HCT116 (cell line): ENCODE results near the gene USO1. TPM values are rescaled to one million over a fixed set of nuclear protein-coding genes. Genes with fewer than 3 reads are reported as not detected.

ENCODE experiments used
- ATAC-seq: fragments of 200-7000 bp; cut with Tn5 transposase; 2 replicates; pipeline ENCODE4 v1.9.1; 2020; ENCODE audit warnings: mild to moderate bottlenecking, moderate library complexity
- BruUV-seq: library from RNA; stranded (reverse); fragments of 400-500 nt; replicated peaks from 2 replicates; lab custom pipeline; 2021; lab: Mats Ljungman, UMichigan
- CTCF ChIA-PET: fragments of 300-600 bp; sonication (Branson Sonifier 250); formaldehyde crosslinking; loops from one replicate; lab custom pipeline; 2021; ENCODE audit warnings: antibody characterized with exemption; lab: Charles Lee
- POLR2A ChIA-PET: fragments of 300-600, 350-600 bp; sonication (Branson Sonifier 250); formaldehyde crosslinking; loops from one replicate; lab custom pipeline; 2021; ENCODE audit warnings: antibody characterized with exemption; lab: Charles Lee
- RAD21 ChIA-PET, 2 experiments: fragments of 300-600 bp; sonication (Branson Sonifier 250); formaldehyde crosslinking; loops; one replicate each; lab custom pipeline; 2023; ENCODE audit warnings: low total read pairs in 2 of 2; ENCODE audit not compliant: uncharacterized antibody in 2 of 2, unreplicated experiment in 2 of 2, low non-redundant PET in 1 of 2; lab: Charles Lee
- DNase-seq: peaks from one replicate; pipeline ENCODE4 v3.0.0-alpha.2; 2010; ENCODE audit warnings: low read depth, low spot score
- H2AFZ ChIP-seq: fragments of 200-600 bp; shearing (Covaris generic), sonication (generic); 2 replicates; pipeline ENCODE4 v1.6.1; 2017; ENCODE audit warnings: low read depth, mixed run types, mixed read lengths, antibody characterized with exemption, low read length; ENCODE audit not compliant: poor library complexity, severe bottlenecking
- H3K27ac ChIP-seq: 2 replicates; pipeline ENCODE4 v1.5.1; 2012; ENCODE audit warnings: low read depth, low read length
- H3K27me3 ChIP-seq: fragments of 200-600 bp; sonication (generic); 2 replicates; pipeline ENCODE4 v1.6.1; 2016; ENCODE audit warnings: mixed run types, low read length, mixed read lengths; ENCODE audit not compliant: insufficient read depth
- H3K36me3 ChIP-seq, 2 experiments: fragments of 200-500 bp in 1 of 2; fragments of 200-600 bp in 1 of 2; sonication (Bioruptor generic) in 1 of 2; sonication (generic) in 1 of 2; 2 replicates each; pipeline versions ENCODE4 v1.5.1 to v1.6.1; 2014 to 2016; ENCODE audit warnings: low read length in 2 of 2, inconsistent platforms in 1 of 2, mixed read lengths in 1 of 2, mixed run types in 1 of 2; ENCODE audit not compliant: insufficient read depth in 2 of 2, control insufficient read depth in 1 of 2
- H3K4me1 ChIP-seq, 2 experiments: fragments of 200-600 bp in 1 of 2; sonication (generic) in 1 of 2; 2 replicates each; pipeline versions ENCODE4 v1.5.1 to v1.6.1; 2012 to 2017; ENCODE audit warnings: low read length in 2 of 2, inconsistent platforms in 1 of 2, mild to moderate bottlenecking in 1 of 2, mixed read lengths in 1 of 2, mixed run types in 1 of 2, moderate library complexity in 1 of 2; ENCODE audit not compliant: insufficient read depth in 2 of 2, control insufficient read depth in 1 of 2
- H3K4me2 ChIP-seq: fragments of 200-600 bp; sonication (generic); 2 replicates; pipeline ENCODE4 v1.6.1; 2017; ENCODE audit warnings: mixed run types, low read length, mixed read lengths
- H3K4me3 ChIP-seq, 2 experiments: fragments of 200-600 bp in 1 of 2; sonication (generic) in 1 of 2; replicated peaks in 1 of 2; 2 replicates each; pipeline ENCODE4 v1.5.1; 2011 to 2016; ENCODE audit warnings: low read length in 2 of 2, control low read depth in 1 of 2, low read depth in 1 of 2, mild to moderate bottlenecking in 1 of 2, mixed read lengths in 1 of 2, mixed run types in 1 of 2
- H3K79me2 ChIP-seq: fragments of 200-600 bp; sonication (generic); 2 replicates; pipeline ENCODE4 v1.6.1; 2017; ENCODE audit warnings: mild to moderate bottlenecking, mixed run types, low read length, moderate library complexity, mixed read lengths; ENCODE audit not compliant: insufficient read depth
- H3K9ac ChIP-seq: fragments of 200-600 bp; sonication (generic); 2 replicates; pipeline ENCODE4 v1.6.1; 2016; ENCODE audit warnings: low read length, mixed read lengths
- H3K9me2 ChIP-seq: fragments of 200-600 bp; sonication (generic), shearing (Covaris generic); 2 replicates; pipeline ENCODE4 v1.6.1; 2017; ENCODE audit warnings: mixed run types, mild to moderate bottlenecking, moderate library complexity; ENCODE audit not compliant: insufficient read depth
- H3K9me3 ChIP-seq, 2 experiments: fragments of 200-500 bp in 1 of 2; fragments of 200-600 bp in 1 of 2; sonication (Bioruptor generic) in 1 of 2; sonication (generic) in 1 of 2; 2 replicates each; pipeline ENCODE4 v1.6.1; 2014 to 2017; ENCODE audit warnings: low read length in 2 of 2, mixed read lengths in 2 of 2, inconsistent platforms in 1 of 2, low read depth in 1 of 2, mild to moderate bottlenecking in 1 of 2, mixed run types in 1 of 2, moderate library complexity in 1 of 2; ENCODE audit not compliant: control insufficient read depth in 1 of 2, insufficient read depth in 1 of 2
- H4K20me1 ChIP-seq: fragments of 200-600 bp; sonication (generic), shearing (Covaris generic); 2 replicates; pipeline ENCODE4 v1.6.1; 2017; ENCODE audit warnings: mixed run types, mild to moderate bottlenecking, moderate library complexity; ENCODE audit not compliant: insufficient read depth
- CBX3 ChIP-seq: IDR thresholded peaks from 2 replicates; pipeline ENCODE4 v1.6.1; 2012; ENCODE audit warnings: low read depth
- CEBPB ChIP-seq: IDR thresholded peaks from 2 replicates; pipeline ENCODE4 v1.6.1; 2012; ENCODE audit warnings: low read depth
- ELF1 ChIP-seq: IDR thresholded peaks from 2 replicates; pipeline ENCODE4 v1.6.1; 2012; ENCODE audit warnings: low read depth, borderline replicate concordance
- EZH2 ChIP-seq: fragments of 200-600 bp; sonication (generic); IDR thresholded peaks from 2 replicates; pipeline ENCODE4 v1.6.1; 2017; ENCODE audit warnings: antibody characterized with exemption, mixed run types
- EZH2phosphoT487 ChIP-seq: fragments of 200-600 bp; IDR thresholded peaks from 2 replicates; pipeline ENCODE4 v1.6.1; 2018; ENCODE audit warnings: antibody characterized with exemption, borderline replicate concordance
- JUND ChIP-seq: IDR thresholded peaks from 2 replicates; pipeline ENCODE4 v1.6.1; 2012
- POLR2AphosphoS5 ChIP-seq: IDR thresholded peaks from 2 replicates; pipeline ENCODE4 v1.6.1; 2011; ENCODE audit warnings: mild to moderate bottlenecking, low read depth, low read length, moderate library complexity
- RAD21 ChIP-seq: IDR thresholded peaks from 2 replicates; pipeline ENCODE4 v1.6.1; 2012; ENCODE audit warnings: low read depth, mild to moderate bottlenecking
- SP1 ChIP-seq: IDR thresholded peaks from 2 replicates; pipeline ENCODE4 v1.6.1; 2012; ENCODE audit warnings: low read depth
- SRF ChIP-seq: IDR thresholded peaks from 2 replicates; pipeline ENCODE4 v1.6.1; 2012; ENCODE audit warnings: low read depth
- TCF7L2 ChIP-seq: IDR thresholded peaks from 2 replicates; pipeline ENCODE4 v1.7.0; 2011; ENCODE audit warnings: borderline replicate concordance, inconsistent platforms; ENCODE audit not compliant: insufficient read depth, insufficient read length; ENCODE audit errors: extremely low read depth
- YY1 ChIP-seq: IDR thresholded peaks from 2 replicates; pipeline ENCODE4 v1.6.1; 2011; ENCODE audit warnings: low read length, low read depth, moderate library complexity, mild to moderate bottlenecking; ENCODE audit not compliant: insufficient replicate concordance; ENCODE audit errors: extremely low read depth
- ZNF274 ChIP-seq: fragments of 200-500 bp; sonication (Bioruptor generic); IDR thresholded peaks from 2 replicates; pipeline ENCODE4 v1.6.1; 2014; ENCODE audit warnings: mild to moderate bottlenecking, low read depth, low read length, inconsistent platforms
- intact Hi-C: fragments of 100-400 bp; cut with micrococcal nuclease; formaldehyde crosslinking; loops from 2 replicates; pipeline ENCODE4 v1.10.0; 2022
- total RNA-seq: library from RNA; stranded (reverse); gene quantifications from one replicate; pipeline ENCODE4 v1.2.1, GENCODE V29; 2021; ENCODE audit not compliant: unreplicated experiment
- TF ChIP-seq, protein P1 (sequence below): IDR thresholded peaks from 2 replicates; pipeline ENCODE4 v1.6.1; 2012; ENCODE audit warnings: low read depth

Gene USO1
- total RNA-seq, 1 experiment from 2014 or later: 72.7 TPM

DNA sequence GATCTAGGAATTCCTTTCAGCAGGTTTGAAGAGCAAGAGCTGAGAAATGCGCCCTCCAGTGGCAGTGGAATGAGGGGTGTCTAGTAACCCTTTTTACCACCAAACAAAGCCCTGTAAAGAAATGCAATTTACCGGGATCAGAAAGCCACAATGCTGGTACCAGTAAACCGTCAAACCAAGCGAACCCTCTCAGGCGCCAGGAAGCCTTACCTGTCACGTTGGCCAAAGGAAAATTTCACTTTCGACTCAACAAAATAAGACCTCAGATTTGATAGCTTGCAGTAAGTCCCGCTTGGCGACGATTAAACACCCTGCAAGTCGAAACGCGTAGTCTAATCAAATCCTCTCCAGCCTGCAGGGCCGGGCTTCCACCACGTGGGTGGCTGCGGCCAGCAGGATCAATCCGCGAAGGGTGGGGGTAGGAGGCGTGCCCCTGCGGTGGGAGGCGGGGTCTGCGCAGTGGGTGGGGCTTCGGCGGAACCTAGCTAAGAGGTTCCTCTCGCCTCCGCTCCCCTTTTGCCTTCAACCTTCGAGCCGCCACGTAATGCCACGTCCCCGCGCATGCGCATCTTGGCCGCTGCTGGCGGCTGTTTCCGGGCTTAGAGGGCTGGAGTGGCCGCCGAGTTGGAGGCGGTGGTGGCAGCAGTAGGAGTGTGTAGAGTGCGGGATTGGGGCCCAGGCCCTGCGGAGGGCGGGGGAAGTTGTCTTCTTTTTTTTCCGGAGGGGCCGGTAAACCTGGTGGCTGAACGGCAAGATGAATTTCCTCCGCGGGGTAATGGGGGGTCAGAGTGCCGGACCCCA lies at the start of gene USO1 (continued):
- TF ChIP-seq, protein P1, sequence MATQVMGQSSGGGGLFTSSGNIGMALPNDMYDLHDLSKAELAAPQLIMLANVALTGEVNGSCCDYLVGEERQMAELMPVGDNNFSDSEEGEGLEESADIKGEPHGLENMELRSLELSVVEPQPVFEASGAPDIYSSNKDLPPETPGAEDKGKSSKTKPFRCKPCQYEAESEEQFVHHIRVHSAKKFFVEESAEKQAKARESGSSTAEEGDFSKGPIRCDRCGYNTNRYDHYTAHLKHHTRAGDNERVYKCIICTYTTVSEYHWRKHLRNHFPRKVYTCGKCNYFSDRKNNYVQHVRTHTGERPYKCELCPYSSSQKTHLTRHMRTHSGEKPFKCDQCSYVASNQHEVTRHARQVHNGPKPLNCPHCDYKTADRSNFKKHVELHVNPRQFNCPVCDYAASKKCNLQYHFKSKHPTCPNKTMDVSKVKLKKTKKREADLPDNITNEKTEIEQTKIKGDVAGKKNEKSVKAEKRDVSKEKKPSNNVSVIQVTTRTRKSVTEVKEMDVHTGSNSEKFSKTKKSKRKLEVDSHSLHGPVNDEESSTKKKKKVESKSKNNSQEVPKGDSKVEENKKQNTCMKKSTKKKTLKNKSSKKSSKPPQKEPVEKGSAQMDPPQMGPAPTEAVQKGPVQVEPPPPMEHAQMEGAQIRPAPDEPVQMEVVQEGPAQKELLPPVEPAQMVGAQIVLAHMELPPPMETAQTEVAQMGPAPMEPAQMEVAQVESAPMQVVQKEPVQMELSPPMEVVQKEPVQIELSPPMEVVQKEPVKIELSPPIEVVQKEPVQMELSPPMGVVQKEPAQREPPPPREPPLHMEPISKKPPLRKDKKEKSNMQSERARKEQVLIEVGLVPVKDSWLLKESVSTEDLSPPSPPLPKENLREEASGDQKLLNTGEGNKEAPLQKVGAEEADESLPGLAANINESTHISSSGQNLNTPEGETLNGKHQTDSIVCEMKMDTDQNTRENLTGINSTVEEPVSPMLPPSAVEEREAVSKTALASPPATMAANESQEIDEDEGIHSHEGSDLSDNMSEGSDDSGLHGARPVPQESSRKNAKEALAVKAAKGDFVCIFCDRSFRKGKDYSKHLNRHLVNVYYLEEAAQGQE: no peak
- peak; percentile 69 for TF ChIP-seq RAD21
- TF ChIP-seq EZH2: no peak
- TF ChIP-seq SP1: peak; percentile 66; the same call in 1 of the 2 replicates
- peak; percentile 57 for TF ChIP-seq ELF1
- no peak for TF ChIP-seq CEBPB
- no peak for TF ChIP-seq EZH2phosphoT487
- peak; percentile 78 for TF ChIP-seq YY1
- TF ChIP-seq SRF: no peak
- no peak for TF ChIP-seq CBX3
- TF ChIP-seq JUND: no peak

DNA sequence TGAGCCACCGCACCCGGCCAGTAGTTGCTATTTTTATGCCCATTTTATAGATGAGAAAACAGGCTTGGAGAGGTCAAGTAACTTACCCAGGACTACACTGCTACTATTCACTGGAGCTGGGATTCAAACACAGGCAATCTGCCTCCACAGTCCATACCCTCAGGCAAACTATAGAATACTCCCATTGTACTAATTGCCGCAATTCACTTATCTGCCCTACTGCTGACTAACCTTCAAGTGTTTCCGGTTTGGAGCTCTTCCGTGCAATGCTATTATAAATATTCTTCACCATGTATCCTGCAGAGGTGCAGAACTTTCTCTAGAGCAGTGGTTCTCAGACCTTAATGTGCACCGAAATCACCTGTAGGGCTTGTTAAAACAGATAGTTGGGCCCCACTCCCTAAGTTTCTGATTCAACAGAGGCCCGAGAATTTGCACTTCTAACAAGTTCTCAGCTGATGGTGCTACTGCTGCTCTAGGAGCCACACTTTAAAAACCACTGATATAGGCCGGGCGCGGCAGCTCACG lies 49.3 kb upstream of the USO1 start:
- BruUV-seq: no TSS peak
- Histone ChIP-seq H3K4me1 (peaks cover 6 to 23% of the 10 kb centered on the region in 2 experiments; a peak in 3 of 4 replicates), H3K27me3 (no peaks in the 10 kb centered on the region), H3K9me3 (no peaks in the 10 kb centered on the region), H2AFZ (no peak overlapping the region)
- TF ChIP-seq JUND (no peak), TCF7L2 (no peak), ZNF274 (no peak), POLR2AphosphoS5 (no peak)
- TF ChIP-seq, all 23 proteins: peak for 0
- no peak for DNase-seq
- CTCF ChIA-PET: no interaction called here
- no peak overlapping the region for H3K4me2 ChIP-seq
- H3K36me3 ChIP-seq: no peaks in the 10 kb centered on the region
- H3K79me2 ChIP-seq: peaks cover 35% of the 10 kb centered on the region
- H3K9ac ChIP-seq: no peak overlapping the region
- H3K9me2 ChIP-seq: no peaks in the 10 kb centered on the region
- H4K20me1 ChIP-seq: 0 out of 2 replicates have a peak, but pooled peaks cover 8% of the 10 kb centered on the region
- POLR2A ChIA-PET: no interaction called here
- no peak overlapping the region for H3K27ac ChIP-seq
- ATAC-seq: no peak
- intact Hi-C loops: no loop called here
- RAD21 ChIA-PET: no interaction called here
- no peak overlapping the region for H3K4me3 ChIP-seq
